Stimulated activated CD8-positive, alpha-beta memory T cell treated with anti-CD3 and anti-CD28 coated beads, Interleukin-15, amount 100 ng/mL, for 4 hours (primary cell): Measurements from ENCODE around the gene OOSP3.
"Not testable (repeated sequence)": the region's sequence is repeated elsewhere in the genome, so short reads cannot be mapped to it uniquely, and the experiment has no call there.

Source experiments
- DNase-seq, 2 donors: peaks; one replicate each; pipeline ENCODE4 v3.0.0-alpha.2; 2020; ENCODE audit warnings: low read depth in 2 of 2

Gene OOSP3

DNA sequence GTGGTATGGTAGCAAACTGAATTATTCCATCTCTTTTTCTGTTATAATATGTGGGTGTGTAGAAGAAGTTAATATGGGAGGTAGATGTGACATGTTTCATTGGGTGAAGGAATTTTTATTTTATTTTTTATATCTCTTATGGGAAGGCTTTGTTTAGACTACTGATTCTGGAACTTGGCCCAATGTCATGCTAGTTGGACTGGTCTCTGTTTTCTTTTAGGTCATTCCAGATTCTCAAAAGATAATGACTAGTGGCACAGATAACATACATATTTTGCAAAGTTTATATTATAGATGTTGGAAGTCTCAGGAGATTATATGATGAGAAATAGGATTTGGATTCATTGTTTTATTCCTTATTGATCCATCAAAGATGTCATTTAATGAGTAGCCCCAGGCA, 1.3 kb upstream of the OOSP3 start:
- DNase-seq, result no peak

GRCh38 chr11:59877784-59878183, 798 bp upstream of the OOSP3 start:
- DNase-seq, result no peak

- DNase-seq, result no peak
Observed at GRCh38 chr11:59879567-59879966, 985 bp downstream of the OOSP3 start.

DNA sequence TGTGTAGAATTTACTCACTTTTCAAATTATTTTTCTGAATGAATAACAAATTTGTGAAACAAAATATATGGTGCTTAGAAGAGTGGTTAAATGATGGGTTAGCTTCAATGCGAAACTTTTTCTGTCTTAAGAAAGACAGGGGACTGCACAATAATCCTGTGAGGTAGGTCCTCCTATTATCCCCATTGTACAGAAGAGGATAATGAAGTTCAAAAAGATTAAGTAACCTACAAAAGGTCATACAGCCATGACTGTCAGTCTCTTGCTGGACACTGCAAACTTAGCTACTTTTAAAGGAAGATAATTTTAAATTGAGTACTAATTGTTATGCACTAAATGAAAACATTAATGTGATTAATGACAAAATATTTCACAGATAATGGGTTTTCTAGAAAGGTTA, 5.0 kb downstream of the OOSP3 start:
- DNase-seq, result no peak

- DNase-seq, result not testable (repeated sequence)
Observed at GRCh38 chr11:59887156-59887555, 8.6 kb downstream of the OOSP3 start.

- DNase-seq, result no peak
Observed at GRCh38 chr11:59891781-59892181, 13.2 kb downstream of the OOSP3 start.

DNA sequence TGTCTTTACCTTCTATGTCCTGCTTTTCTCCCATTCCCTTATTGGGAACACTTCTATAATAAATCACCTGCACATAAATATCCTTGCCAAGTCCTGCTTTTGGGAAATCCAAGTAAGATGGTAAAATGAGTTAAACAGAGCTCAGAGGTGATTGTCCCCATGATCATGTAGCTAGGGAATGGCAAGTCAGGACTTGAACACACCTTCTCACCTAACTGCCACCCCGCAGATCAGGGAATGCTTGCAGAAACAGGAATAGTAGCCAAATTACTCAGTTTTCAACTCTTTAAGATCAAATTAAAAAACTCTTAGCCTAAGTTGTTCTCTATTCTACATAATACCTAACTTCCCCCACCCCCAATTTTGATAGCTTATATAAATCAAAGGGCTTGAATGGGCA, 16.0 kb downstream of the OOSP3 start:
- DNase-seq, result no peak

DNA sequence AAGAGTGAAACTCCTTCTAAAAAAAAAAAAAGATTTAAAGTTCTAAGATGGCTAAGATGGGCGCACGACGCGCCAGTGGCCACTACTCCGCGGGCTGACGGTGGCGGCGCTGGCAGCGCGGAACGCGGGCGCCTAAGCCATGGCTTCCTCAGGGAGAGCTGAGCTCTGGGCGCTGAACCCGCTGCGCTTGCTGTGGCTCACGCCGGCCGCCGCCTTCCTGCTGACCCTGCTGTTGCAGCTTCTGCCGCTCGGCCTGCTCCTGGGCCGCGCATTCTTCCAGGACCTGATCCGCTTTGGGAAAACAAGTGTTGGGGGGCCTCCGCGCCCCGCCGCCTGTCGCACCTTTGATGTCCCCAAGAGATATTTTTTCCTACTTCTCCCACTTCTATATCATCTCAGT, 19.5 kb downstream of the OOSP3 start:
- DNase-seq, result no peak

- no peak for DNase-seq
Observed at GRCh38 chr11:59898650-59899049, 20.1 kb downstream of the OOSP3 start.

GRCh38 chr11:59899532-59899931, 20.9 kb downstream of the OOSP3 start:
- no peak for DNase-seq

DNA sequence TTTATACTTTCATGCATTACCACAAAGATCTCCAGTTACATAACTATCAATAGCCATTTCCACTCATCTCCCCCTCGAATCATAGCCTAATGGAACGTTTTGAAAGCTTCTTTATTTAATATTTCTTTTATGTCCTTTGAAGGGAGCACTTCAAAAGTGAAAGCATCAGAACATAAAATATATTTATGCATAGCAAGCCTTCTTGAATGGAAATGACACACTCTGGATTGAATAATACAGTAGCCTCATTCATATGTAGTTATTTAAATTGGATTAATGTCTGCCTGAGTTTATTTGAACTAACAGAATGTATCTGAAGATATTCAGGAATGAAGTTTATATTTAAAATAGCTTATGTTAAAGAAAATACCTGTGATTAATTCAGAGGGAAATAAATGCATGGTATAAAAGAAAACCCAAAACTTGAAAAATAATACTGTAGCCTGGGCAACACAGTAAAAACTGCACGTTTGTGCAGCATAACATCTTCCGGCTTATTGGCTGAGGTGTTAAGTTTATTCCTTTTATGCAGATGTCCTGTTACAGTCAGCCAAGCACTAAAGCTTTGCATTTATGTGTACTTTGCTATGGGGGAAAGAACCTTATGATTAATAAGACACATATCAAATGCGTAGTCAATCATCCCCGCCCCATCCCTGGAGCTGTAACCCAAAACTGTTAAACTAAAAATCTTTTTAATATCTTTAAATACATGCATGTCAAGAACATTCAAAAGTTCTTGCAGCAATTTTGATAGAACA, 22.0 kb downstream of the OOSP3 start:
- DNase-seq, result no peak

- DNase-seq, result no peak
Observed at GRCh38 chr11:59901306-59901705, 22.7 kb downstream of the OOSP3 start.

DNA sequence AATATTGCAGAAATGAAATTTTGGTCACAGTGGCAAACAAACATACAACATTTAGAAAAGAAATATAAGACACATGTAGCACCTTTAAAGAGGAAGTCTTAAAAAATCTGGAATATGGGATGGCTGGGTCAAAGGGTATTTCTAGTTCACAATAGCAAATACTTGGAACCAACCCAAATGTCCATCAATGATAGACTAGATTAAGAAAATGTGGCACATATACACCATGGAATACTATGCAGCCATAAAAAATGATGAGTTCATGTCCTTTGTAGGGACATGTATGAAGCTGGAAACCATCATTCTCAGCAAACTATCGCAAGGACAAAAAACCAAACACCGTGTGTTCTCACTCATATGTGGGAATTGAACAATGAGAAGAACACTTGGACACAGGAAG, 25.0 kb downstream of the OOSP3 start:
- DNase-seq, result not testable (repeated sequence)

- no peak for DNase-seq
Observed at GRCh38 chr11:59918480-59918879, 39.9 kb downstream of the OOSP3 start.

DNA sequence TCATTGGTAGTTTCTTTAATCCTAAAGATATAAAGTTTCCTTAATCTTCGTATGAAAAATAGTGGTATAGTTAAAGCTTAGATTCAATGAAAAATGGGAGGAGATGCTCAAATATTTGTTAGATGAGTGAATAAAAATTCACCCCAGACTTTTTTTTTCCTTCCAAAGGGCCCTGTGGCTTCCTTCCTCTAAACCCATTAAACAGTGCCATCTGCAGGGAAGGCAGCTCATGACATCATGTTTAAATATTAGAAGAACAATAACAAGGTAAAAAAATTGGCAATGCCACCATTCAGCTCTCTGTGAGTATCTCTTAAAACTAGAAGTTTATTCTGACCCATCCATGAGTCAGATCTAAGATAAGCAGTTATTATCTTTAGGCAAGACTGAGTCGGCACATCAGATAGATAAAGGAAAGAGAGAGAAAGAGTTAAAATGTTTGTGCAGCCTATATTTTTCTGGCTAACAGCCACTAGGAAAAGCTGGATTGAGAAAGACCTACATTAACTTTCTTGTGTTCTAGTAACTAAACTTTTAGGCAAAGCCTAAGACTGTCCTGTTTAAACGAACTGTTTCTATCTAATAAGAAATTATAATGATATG, 40.5 kb downstream of the OOSP3 start:
- no peak for DNase-seq

DNA sequence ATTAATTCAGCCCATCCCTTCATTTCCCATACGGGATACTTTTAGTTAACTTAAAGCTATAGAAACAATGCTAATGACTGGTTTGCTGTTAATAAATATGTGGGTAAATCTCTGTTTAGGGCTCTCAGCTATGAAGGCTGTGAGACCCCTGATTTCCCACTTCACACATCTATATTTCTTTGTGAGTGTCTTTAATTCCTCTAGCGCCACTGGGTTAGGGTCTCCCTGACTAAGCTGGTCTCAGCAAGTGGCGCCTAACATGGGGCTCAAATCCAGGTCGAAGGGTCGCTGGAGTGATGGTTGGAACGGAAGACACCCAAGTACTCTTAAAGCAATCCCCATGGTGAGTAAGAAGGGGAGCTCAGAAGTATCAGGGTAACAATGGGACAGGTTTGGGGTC, 45.2 kb downstream of the OOSP3 start:
- no peak for DNase-seq

DNA sequence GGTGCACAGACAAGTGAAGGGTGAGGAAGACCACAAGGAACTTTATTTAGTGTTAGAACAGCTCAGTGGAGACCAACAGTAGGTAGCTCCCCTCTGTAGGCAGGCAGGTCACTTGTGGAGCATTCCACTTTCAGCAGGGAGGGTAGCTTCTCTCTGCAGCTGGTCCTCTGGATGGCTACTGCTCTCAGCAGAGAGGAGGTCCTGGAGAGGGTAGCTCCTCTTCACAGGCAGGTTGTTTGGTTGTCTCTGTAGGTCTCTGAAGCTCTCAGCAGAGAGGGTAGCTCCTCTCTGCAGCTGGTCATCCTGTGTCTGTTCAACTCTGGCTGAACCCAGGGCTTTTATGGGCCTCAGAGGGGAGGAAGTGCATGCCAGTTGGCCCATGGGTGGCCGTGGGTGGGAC, 53.1 kb downstream of the OOSP3 start:
- DNase-seq, result no peak

- no peak for DNase-seq
Observed at GRCh38 chr11:59938132-59938531, 59.5 kb downstream of the OOSP3 start, which contains the start of gene OOSP1. Gene OOSP1, plus strand, starts transcription at chr11:59938432. Its CDS starts 23 bp downstream, at chr11:59938455.

GRCh38 chr11:59938718-59939117, 60.1 kb downstream of the OOSP3 start:
- DNase-seq, result no peak

DNA sequence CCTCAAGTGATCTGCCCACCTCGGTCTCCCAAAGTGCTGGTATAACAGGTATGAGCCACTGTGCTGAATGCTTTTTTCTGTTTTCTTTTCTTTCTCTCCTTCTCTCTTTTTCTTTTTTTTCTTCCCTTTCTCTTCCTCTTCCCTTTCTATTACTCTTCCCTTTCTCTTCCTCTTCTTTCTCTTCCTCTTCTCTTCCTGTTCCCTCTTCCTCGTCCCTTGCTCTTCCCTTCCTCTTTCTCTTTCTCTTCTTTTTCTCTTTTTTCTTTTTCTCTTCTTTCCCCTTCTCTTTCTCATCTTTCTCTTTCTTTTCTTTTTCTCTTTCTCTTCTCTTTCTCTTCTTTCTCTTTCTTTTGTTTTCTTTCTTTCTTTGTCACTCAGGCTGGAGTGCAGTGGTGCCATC, 60.9 kb downstream of the OOSP3 start:
- DNase-seq, result no peak

- DNase-seq, result no peak
Observed at GRCh38 chr11:59941091-59941490, 62.5 kb downstream of the OOSP3 start.

- no peak for DNase-seq
Observed at GRCh38 chr11:59943997-59944714, 65.6 kb downstream of the OOSP3 start.

- DNase-seq, result no peak
Observed at GRCh38 chr11:59944720-59945119, 66.1 kb downstream of the OOSP3 start.
